GM19468 (cell line): ENCODE results near the gene C10orf90.

Experiments used
- ATAC-seq: cut with Tn5 transposase; IDR thresholded peaks from one replicate; pipeline ENCODE4 v1.9.1; 2021; ENCODE audit warnings: mild to moderate bottlenecking, moderate library complexity, moderate number of reproducible peaks; ENCODE audit not compliant: unreplicated experiment; ENCODE audit errors: extremely low read depth

The C10orf90 gene

GRCh38 chr10:126438407-126438783 lies 232.1 kb downstream of the C10orf90 start:
- no peak for ATAC-seq

DNA sequence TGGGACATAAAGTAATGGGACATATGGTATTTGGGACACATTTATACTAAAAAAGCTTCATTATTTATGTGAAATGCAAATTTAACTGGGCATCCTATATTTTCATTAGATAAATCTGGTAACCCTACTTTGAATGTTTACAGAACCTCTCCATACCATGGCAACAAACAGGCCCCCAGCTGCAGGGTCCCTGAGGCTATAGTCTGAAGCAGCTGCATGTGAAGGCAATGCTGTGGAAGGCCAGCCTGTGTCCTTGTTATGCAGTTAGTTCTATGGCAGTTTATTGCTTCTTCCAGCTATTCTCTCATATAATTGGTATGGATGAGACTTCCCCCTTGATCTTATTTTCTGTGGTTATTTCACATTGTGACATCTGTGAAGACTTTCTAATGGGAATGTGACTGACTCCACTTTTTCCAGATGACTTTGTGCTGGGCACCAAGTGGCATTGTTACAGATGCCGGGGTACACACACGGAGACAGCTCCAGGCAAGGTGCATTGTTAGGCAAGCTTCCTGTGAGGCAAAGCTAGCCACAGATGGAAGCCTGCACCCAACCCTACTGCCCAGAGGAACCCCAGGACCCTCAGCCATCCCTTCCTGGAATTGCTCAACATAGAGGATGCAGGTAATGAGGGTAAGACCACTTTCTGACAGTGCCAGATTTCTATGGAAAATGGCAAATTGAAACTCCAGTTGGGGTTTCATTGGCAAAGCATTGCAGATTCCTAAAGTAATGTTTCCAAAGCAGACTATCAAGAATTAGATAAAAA lies 232.7 kb downstream of the C10orf90 start:
- ATAC-seq: no peak

GRCh38 chr10:126434235-126434634 lies 236.3 kb downstream of the C10orf90 start:
- ATAC-seq: no peak

DNA sequence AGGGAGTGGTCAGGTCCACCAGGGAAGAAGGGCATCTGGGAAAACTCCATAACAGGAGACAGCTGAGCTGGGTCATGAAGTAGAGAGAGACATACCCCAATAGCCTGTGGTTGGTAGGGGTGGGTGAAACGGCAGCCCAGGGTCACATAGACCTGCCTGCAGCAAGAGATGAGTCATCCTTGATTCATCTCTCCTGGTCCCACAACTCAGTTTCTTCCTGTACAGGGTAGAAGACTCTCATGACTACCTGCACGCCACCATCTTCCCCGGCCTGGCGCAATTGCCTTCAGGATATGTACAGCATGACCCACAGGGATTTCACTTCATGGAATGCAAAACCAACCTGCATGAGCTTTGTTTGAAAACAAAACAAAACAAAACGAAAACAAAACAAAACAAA lies 237.1 kb downstream of the C10orf90 start:
- no peak for ATAC-seq

DNA sequence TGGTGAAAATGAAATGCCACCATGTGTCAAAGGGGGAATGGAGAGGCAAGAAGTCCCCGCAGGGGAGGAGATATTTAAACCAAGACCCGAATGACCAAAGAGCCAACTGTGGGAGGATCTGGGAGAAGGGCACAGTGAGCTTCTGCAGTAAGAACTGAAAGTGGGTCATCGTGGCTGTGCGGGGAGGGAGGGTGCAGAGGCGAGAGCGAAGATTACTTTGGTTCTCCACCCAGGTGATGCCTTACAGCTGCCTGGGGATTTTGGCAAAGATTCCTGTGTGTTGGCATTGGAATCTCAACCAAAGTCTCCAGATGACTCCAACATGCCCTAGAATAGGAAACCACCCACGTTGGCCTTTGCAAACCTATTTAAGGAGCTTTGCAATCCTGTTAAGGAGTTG lies 238.0 kb downstream of the C10orf90 start:
- ATAC-seq: no peak

- no peak for ATAC-seq
Observed at GRCh38 chr10:126431816-126432215, 238.7 kb downstream of the C10orf90 start.

DNA sequence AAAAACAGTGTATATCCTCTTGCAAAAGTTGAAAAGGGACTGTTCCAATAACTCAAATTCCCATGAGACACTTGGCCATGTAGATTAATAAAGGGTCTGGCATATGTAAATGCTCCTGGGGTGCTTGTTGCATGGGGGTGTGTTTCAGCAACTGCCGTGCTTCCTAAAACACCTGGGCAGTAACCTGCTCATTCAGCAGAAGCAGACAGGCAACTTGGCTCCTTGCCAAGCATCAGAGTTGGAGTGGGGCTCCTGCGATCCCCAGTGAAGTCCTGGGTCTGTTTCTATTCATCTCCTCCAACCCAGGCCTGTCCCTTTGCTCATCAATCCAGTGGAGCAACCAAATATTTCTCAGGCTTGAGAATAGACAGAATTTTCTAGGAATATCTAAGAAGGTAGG lies 240.0 kb downstream of the C10orf90 start:
- ATAC-seq: no peak

DNA sequence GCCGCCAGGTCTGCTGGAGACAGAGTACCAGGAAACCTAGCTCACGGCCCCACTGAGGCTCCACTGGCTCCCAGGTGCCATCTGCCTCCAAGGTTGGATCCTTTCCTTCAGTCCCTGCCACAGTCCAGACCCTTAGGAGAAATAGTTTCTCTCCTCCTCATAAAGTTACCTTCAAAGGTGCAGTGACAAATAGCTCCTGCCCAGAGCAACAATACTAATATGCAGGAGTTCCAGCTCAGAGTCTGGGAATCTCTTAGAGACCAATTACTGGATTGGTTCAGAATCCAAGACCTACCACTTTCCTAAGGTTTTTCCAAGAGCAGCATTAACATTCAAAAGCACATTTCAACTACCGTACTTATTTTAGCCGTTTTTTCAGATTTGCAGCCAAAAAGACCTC lies 241.2 kb downstream of the C10orf90 start:
- ATAC-seq: no peak

DNA sequence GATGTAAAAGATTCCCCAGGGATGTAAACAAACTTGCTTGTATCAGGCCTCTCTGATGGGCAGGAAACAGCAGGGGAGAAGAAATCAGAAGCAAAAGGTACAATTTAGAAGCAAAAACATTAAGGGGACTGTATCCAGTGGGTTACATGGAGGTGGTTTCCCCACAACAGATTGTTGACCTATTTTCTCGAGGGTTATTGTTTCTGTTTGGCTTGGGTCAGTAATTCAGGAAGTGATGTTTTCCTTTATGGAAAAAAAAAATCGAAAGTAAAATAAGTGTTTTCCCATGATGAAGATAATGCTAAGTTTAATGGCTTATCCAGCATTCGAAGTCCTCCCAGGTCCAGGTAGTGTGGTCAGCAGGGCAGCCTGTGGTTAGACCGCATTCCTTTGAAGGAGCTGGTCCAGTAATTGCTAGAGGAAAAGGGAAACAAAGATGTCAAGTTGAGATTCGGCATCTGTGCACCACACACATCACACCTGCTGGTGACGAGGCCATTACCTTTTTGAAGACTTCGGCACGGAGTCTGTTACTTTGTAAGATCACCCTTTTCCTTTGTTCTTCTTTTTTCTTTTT lies 244.9 kb downstream of the C10orf90 start:
- no peak for ATAC-seq

GRCh38 chr10:126425032-126425431 lies 245.5 kb downstream of the C10orf90 start:
- ATAC-seq: no peak

- ATAC-seq: no peak
Observed at GRCh38 chr10:126423732-126424491, 246.6 kb downstream of the C10orf90 start.

DNA sequence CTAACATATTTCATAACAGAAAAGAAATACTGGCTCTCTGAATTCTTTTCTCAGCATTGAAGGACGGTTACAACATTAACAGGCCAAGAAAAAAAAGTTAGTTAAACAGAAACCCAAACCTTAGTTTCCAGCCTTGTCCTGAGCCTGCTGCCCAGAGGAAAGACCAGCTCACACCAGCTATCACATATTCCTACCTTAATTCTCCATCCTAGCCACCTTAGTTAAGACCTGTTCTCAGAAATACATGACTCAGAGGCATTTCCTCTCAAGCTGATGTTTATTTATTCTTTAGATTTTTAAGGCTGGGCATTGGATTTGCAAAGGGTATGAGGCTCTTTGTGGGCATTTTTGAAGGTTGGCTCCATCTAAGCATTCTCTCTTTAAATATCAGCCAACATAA lies 247.9 kb downstream of the C10orf90 start:
- no peak for ATAC-seq

DNA sequence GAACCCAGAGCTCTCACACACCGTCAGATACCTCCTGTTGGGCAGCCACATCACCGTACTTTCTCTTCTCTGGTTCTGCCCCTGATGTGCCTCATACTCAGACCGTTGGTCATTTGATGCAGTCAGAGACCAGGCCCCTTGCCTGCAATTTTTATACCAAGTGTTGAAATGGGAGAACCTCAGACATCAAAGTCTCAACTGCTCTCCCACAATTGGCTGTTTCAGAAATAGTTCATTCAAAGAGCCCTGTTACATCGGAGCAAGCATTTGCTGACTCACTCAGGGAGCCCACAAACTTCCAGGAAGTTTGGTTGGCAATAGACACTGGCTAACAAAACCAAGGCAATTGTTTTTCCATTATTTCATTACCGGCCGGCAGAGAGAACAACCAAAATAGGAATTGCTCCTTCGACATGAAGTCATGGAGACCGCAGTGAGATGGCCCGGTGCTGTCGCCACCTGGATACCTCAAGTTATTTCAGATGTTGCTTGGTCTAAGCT lies 248.7 kb downstream of the C10orf90 start:
- no peak for ATAC-seq

GRCh38 chr10:126420567-126421300 lies 249.8 kb downstream of the C10orf90 start:
- no peak for ATAC-seq

- no peak for ATAC-seq
Observed at GRCh38 chr10:126417220-126417825, 253.2 kb downstream of the C10orf90 start.

DNA sequence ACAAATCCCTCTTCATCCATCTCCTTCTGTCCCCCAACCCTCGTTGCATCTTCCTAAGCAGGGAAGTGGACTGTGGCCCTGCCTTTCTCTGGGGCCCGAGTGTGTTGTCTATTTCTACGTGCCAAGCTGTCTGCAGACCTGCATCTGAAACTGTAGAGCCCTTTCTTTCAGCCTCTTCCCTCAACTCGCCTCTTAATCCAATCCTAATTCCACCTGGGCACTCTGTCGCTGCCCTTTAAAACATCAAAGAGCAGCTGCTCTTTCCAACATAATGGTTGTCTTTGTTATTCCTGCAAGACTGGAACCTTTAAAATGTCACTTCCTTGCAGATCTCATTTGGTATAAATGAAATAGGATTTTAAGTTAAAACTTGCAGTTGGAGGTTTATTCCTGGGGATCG lies 260.7 kb downstream of the C10orf90 start:
- no peak for ATAC-seq

DNA sequence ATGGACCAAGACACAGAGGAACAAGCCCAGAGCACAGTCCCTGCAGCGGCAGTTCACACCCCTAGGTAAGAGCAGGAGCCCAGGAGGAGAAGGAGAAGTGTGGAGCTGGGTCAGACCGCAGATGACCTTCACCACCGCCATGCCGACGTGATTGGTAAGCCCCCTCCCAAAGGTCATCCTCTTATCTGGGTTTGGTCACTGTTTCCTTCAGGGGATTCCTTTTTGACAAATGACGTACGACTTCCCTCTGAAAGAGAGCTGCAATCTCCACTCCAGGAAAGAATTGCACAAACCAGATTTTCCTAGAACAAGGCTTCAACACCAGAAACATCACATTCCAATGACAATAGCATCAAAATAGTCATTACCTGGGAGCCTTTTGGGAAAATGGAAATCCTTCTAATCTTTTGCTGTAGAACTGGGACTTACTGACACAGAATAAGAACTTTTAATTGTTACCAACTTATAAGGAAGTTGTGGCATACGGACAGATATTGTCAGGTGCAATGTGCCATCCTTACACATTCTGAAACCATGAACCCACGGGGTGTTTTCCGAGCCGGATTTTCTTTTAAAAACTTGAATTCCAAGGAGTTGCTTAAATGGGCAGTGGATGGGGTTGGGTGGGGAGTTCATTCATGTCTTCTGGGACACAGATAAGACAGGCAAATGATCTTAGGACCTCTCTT lies 261.4 kb downstream of the C10orf90 start:
- ATAC-seq: no peak

GRCh38 chr10:126407831-126408230 lies 262.7 kb downstream of the C10orf90 start:
- no peak for ATAC-seq

GRCh38 chr10:126405239-126405775 lies 265.2 kb downstream of the C10orf90 start:
- ATAC-seq: no peak
